Hematopoietic multipotent progenitor cell treated with erythropoietin and hydrocortisone succinate and interleukin-3 and kit ligand, for 8 days (in vitro differentiated cells): ENCODE measurements around the gene ABHD12.
"Not testable (repeated sequence)": the region's sequence is repeated elsewhere in the genome, so short reads cannot be mapped to it uniquely, and the experiment has no call there.

ENCODE experiments used
- DNase-seq: peaks from one replicate; pipeline ENCODE4 v3.0.0-alpha.2; 2015

Gene ABHD12

DNA sequence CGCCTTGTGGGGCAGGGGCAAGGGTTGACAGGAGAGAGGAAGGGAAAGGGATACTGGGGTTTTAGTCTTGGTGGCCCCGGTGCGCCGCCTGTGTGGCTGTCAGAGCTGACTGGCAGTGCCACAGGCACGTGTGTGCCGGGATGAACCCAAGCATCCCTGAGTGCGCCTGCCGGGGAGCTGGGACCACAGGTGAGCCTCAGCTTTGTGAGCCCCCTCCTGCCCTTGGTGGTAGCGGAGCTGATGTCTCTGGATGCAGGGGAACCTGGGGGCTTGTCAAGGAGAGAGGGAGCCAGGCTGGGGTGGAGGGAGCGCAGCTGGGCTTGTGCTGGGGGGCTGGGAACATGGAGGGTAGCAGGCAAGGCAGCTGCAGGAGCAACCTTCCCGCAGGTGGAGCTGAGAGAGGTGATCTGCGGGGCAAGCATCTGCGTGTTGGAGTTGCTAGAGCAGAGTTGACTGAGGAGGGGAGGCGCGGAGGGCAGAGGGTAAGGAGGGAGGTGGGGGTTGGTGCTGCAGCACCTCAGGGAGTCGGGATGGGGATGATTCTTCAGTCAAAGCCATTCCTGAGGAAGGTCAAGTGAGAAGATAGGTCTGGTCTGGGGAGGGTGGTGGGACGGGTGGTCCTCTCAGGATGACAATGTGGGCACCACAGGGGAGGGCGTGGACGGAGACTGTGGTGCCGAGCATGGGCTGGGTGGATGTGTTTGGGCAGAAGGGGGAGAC lies 114.7 kb downstream of the ABHD12 start:
- DNase-seq: no peak

DNA sequence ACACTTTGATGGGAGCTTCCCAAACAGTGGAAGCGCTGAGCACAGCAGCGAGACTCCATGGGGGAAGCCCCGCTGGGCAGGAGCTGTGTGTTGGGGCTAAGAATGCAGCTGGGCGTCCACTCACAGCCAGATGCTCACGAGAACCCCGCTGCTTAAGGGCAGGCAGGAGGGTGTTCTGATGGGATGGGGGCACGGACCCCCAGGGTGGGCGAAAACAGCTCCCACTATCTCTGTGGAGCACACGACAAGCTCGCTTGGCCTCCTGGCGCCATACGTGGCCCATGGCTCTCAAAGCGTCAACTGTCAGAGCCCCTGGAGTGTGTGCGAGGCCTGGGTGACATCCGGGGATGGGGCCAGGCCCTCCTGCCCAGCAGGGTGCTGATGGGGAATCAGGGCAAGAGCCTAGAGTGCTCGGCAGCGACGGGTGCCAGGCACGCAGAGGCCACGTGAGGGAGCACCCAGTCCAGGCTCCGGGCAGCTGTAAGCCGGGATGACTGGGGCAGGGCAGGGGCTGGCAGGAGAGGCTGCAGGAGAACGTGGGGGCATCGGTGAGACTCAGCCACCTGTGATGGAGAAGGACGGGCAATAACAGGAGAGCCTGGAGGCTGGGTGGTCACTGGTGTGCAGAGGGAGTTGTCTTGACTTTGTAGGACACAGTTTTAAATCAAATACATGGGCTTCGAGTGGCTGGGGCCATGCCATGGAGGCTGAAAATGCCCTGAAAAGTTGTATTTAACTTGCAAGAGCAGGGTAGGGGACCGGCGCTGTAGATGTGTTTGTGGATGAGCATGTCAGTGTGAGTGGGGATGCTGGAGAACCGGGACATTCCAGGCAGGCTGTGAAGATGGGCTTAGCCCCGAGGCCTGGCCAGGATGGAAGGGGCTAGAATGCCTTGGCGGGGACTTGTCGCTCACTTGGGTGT lies 115.5 kb downstream of the ABHD12 start:
- no peak for DNase-seq

DNA sequence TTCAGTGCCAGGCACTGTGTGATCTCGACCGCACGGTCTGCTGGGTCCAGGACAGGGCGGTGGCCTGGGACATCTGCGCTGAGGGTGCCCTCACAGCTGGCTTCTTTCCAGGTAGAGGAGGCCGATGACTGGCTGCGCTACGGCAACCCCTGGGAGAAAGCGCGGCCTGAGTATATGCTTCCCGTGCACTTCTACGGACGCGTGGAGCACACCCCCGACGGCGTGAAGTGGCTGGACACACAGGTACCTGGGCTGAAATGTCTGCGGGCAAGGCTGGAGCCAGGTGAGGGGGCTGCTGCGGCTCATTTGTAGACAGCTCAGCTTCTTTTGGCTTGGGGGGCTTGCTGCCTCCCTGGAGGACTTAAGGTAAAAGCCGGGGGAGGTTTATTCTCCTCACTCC lies 116.2 kb downstream of the ABHD12 start:
- no peak for DNase-seq

DNA sequence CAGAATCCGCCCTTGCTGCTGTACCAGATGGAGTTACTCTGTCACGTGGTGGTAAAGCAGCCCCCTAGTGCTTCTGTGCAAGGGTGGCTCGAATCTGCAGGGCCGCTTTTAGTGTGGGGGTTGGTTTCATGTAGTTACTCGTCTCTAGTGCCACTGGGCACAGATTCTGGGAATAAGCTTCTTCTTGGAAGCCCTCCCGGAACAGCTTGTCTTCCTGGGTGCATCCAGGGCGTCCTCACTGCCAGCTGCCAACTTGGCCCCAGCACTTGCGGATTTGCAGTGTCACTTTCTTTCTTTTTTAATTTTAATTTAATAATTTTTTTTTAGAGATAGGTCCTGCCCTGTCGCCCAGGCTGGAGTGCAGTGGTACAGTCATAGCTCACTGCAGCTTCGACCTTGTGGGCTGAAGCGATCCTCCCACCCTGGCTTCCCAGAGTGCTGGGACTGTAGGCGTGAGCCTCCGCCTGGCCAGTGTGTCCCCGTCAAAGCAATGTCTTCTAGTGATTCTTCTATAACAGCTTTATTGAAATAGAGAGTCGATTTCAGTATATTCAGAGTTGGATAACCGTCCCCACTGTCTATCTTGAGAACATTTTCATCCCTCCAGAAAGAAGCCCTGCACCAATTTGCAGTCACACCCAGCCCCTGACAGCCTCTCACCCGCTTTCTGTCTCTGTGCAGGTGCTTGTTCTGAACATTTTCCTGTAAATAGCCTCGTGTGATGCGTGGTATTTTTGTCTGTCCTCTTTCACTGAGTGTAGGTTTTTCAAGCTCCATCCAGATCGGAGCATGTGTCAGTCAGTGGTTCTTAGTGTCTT lies 116.9 kb downstream of the ABHD12 start:
- DNase-seq: no peak

DNA sequence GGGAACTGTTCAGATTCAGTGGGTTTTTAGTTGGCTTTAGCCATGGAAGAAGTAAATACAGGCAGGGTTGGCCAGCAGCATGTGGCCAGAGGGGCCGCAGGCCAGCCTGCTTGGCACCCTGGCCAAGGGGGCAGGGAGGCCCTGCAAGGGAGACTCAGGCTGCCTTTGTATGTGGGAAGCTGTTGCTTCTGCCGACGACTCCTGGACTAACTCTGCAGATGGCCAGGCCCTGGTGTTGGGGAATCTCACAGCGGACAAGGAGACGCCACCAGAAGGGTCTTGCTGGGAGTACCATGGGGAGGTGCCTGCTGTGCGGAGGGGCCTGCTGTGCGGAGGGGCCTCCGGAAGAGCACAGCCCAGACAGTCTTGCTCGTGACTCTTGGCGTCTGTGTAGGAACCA lies 117.6 kb downstream of the ABHD12 start:
- DNase-seq: no peak

DNA sequence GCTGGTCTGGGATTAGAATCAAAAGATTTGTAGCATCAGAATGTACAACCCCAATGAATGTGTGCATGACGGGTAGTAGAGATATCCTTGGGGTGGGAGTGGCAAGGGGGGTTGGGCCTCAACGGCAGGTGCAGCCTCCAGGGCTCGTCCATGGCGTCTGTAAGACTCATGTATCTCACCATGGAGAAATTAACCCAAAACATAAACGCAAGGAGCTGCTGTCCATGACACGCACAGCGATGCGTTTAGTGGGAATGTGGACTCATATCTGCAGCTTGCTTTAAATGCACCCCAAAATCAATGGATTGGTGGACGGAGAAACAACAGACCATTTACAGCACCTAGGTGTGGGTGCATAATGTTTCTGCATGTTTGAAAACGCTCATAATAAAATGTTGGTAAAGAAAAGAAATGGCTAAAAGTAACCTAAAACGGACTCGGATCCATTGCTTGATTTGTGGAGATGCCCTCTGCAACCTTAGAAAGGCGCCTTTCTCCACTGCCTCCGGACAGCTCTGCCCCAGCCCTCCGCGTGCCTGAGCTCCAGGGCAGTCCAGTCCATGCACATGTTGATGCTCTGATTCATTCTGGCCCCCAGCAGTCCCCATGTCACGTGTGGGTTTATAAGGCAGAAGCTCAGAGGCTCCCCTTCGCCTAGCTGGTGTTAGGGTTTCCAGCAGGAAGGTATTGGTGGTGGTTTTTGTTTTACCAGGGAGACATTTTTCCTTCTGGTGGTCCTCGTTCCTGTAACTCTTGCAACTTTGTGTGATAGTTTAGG lies 118.2 kb downstream of the ABHD12 start:
- DNase-seq: no peak

DNA sequence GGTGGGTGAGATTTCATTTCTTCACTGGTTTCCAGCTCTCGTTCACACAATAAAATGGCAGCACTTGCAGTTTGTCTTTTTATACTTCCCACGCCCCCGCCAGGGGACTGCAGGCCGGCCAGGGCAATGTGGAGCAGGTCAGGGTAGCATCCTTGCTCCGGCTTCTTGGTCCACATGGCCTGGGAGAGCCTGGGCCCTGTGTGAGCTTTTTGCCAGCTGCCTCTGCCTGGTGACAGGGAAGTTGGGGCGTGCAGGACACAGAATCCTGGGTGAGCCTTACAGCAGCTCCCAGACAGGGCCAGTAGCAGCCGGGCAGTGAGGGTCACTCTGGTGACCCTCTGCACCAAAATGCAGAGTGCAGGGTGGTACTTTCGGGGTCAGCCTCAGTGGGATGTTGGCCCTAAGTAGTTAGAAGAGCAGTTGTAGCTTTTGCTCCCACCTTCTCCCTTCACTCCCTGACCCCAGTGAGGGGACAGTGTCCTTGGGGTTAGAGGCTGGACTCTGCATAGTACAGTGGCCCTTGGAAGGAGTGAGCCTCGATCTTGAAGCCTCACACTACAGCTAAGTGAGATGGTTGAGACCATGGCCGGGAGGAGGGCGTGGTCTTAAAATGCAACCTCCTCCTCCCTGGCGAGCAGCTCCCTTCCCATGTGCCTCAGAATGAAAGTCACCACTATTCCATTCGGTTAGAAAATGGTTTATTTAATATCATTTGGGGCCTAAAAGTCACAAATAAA lies 119.0 kb downstream of the ABHD12 start:
- no peak for DNase-seq

DNA sequence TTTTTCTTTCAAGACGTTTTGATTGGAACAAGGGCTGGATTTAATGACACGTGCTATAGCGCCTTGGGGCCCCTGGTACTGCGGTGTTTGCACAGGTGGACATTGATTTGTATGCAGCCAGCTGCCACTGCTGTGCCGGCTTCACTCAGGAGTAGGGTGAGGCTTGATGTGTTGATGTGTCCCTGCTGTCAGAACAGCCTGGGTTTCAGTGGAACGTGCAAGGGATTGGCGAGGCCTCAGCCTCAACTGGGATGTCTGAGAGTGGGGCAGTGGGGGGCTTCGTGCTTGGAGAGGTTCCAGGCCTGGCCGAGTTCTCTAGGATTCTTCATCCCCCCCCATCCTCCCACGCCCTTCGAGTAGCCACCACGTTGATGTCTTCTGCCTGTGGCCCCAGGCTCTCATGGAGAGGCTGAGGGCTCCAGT lies 119.8 kb downstream of the ABHD12 start:
- DNase-seq: no peak

DNA sequence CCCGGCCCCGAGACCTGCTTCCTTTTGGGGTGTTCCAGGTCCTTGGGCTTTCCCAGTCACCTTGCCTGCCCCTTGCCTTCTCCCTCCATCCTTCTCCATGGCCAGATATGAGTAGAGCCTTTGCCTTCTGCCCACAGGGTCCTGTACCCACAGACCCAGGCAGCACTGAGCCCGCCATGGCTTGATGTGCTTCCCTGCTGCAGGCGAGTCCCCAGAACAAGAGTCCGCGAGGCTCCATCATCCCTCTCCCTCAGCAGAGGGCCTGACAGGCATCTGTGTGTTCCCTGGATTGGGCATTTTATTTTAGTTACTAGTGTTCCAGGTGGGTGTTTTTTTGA lies 120.8 kb downstream of the ABHD12 start:
- no peak for DNase-seq

DNA sequence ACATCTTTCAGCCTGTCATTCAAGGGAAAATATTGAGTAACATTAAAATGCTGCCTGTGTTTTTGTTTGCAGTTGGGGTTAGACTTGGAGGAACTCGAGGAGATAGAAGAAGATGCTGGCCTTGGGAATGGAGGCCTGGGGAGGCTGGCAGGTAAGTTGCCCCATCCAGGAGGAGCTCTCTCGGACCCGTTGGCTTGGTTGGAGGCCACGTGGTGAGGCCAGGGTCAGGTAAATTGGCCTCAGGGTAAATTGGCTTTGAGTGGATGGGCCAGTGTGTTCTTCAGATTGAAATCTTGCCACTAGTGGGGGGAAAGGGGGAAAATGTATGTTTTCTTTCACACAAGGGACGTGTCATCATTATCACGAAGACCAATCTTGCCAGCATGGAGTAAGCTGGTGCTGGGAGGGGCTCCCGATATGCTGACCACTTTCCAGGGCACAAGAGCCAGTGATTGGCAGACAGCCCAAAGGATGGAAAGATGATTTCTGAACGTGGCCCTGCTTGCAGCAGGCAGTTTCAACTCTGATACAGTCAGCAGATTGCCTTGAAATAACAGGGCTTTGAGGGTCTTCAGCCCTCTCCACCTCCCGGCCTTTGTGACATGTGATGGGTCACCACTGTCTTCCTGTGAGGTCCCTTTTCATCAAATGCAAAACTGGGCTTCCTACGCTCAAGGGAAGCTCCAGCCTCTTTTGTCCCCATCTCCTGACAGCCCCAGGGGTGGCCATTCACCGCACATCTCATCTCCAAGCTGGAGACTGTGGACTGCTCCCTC lies 121.4 kb downstream of the ABHD12 start:
- DNase-seq: no peak

DNA sequence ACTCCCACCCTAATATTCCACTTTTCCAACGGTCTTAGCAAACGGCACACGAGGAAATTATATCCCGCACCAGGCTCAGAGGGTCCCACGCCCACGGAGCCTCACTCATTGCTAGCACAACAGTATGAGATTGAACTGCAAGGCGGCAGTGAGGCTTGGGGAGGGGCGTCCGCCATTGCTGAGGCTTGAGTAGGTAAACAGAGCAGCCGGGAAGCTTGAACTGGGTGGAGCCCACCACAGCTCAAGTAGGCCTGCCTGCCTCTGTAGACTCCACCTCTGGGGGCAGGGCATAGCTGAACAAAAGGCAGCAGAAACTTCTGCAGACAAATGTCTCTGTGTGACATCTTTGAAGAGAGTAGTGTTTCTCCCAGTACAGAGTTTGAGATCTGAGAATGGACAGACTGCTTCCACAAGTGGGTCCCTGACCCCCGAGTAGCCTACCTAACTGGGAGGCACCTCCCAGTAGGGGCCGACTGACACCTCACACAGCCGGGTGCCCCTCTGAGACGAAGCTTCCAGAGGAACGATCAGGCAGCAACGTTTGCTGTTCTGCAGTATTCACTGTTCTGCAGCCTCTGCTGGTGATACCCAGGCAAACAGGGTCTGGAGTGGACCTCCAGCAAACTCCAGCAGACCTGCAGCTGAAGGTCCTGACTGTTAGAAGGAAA lies 129.7 kb downstream of the ABHD12 start:
- not testable (repeated sequence) for DNase-seq

DNA sequence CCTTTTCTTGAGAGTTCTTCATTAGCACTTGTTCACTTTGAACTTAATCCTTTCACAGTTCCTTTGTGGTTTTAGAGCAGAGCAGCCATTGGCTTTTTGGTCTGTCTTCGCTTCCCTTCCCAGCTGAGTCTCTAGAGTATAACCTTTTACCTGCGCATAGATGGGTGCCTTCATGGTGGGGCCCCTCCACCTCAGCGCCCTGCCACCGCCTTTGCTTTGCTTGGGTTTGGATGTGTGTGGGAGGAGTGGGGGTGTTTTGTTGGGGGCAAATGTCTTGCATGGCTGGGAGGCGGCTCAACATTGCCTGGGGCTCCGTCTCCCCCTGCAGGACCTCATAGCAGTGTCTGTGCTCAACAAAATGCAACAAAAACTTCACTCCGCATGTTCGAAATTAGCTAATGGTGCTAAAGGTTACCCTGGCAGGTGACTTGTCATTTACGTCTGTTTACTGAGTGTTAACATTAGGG lies 130.8 kb downstream of the ABHD12 start:
- DNase-seq: no peak

DNA sequence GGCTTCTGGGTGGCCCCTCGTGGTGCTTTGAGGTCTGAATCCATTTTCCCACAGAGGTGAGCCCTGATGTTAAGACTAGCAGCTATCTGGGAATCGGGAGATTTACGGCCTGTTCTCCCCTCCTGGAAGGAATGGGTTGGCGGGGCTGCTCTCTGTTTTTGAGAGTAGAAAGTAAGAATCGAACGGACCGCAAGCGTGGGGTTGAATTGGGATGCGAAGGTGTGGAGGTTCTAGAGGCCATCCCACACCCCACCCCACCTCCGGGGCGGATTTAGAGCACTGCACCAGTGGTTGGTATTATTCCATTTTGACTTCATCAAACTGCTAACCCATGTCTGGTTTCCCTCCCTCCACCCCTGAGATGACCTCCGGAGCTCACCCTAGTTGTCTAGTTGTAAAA lies 131.3 kb downstream of the ABHD12 start:
- DNase-seq: no peak

DNA sequence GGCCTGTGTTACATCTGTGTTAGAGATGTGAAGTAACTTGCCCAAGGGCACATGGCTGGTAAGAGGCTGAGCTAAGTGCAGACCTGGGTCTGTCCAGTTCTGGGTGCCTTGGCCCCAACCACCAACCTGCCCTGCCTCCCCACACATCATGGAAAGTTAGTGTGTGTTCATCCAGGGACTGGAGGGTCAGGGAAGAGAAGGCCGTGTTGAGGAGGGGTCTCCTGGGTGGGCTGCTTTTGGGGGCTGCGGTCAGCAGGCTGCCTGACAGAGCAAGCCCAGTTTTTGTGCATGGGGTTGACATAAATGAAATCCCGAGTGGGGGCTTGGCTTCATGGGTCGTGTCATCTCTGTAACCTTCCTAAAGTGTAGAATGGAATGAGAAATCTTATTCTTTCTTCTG lies 131.8 kb downstream of the ABHD12 start:
- DNase-seq: no peak

DNA sequence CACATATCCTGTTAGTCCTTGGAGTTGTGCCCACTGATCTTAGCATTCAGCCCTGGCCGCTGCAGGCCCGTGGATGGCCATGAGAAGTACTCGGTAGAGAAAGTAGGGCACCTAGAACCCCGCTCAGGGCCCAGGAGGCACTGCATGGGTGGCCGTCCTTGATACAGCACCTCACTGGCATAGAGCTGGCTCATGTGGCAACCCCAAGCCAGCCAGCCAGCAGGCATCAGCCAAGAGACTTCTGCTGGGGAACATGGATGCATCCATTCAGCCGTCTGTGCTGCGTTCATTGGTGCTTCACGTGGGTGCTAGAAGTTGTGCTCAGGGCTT lies 132.2 kb downstream of the ABHD12 start:
- DNase-seq: no peak

DNA sequence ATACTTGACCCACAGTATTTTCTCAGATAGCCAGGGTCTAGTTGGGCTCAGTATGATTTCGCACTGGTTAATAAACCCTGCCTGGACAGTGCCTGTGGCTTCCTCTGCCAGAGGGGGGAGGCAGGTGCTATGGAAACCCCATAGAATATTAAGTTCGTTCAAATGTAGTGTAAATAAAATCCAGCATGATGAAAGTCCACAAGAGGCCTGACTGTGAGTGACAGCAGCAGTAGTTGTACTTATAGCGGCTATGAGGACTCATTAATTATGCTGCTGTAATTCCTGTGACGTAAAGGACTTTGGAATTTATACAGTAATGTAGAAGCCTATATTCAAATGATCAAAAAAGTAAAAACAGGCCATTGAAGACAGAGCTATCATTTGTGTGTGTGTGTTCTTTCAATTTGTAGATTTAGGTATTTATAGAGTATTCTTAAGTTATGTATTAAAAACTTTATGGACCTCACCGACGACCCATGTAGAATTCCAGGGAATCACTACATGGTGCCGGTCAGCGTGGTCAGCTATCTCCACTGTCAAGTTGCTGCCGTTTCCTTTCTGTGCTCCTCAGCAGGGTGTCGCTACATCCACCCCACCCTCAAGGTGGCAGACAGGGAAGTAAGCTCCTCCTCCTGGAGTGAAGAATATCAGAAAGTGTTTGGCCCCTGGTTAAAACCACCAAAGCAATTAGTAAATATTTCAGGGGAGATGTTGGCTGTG lies 132.7 kb downstream of the ABHD12 start:
- no peak for DNase-seq

DNA sequence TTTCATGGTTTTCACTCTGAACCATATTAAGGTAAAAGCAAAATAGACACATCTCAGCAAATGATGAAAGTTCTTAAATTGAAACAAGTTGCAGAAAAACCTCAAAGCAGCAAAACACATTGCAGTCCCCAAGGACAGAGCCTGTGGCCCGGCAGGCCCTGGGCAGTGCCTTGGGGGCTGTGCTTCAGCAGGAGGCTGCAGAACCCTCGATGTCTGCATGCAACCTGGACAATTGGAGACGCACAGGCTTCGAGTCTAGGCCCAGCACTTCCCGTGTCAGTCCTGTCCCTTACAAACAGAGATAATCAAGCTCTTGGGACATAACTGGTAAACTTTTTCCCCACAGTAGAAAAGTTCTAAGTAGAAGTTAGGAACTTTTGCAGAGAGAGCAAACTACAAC lies 133.5 kb downstream of the ABHD12 start:
- no peak for DNase-seq

DNA sequence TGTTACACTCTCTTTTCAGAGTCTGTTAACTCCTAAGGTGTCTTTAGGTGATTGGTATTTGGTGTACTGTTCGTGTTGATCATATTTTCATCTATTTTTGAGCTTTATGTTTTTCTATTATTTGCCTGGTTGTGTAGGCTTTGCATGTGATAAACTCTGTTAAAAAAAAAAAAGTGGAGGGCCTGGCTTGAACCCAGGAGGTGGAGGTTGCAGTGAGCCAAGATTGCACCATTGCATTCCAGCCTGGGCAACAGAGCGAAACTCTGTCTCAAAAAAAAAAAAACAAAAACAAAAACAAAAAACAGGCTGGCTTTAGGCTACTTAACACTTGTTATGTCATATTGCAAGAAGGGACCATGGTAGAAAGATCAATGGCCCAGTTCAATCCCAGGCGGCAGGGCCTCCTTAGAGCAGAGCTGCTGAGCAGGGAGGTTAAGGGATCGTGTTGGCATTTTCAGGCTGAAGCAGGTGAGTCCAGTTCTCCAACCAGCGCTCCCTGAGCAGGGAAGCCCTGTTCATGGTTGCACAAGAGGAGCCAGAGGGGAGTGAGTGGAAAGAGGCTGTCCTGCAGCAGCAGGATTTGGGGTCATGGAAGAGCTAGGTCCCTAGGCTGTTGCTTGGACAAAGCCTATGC lies 134.3 kb downstream of the ABHD12 start:
- no peak for DNase-seq

DNA sequence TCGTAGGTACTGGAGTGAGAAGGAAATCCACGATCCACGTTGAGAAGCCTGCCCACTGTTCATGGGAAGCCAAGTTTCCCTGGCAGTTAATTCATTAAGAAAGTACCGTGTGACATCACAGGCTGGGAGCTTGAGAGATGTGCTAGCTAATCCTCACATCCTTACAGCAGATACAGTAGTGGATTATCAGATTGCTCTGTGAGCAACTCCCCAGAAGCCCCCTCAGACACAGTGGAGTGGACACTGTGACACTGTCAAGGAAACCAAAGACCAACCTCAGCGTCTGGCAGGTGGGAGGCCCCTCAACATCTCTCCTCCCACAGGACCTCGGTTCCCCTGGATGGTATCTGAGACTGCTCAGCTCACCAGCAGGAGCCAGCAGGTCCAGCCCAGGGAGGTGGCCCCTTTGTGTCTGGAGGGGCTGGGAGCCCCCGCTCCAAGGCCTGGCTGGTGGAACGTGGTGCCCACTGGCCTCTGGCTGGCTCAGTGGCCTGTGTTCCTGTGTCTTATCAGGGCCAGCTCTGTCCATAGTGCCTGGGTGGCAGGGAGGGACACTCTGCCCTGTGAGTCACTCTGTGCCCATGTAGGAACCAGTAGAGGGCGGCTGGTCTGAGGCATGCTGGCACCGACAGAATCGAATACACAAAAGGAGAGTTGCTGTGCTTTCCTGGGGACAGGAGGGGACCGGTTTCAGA lies 135.5 kb downstream of the ABHD12 start:
- DNase-seq: no peak
